Stimulated activated CD8-positive, alpha-beta memory T cell treated with anti-CD3 and anti-CD28 coated beads, Interleukin-7, amount 100 ng/mL, for 24 hours (primary cell): ENCODE measurements around the gene SMIM22.

Experiments used
- DNase-seq: peaks from one replicate; pipeline ENCODE4 v3.0.0-alpha.2; 2020; ENCODE audit warnings: low read depth

Gene SMIM22

GRCh38 chr16:4795181-4795827, at the start of gene SMIM22:
SMIM22 (plus strand) TSS chr16:4795369; CDS start chr16:4795735, 366 bp downstream.
- DNase-seq: no peak

- DNase-seq: no peak
Measured at GRCh38 chr16:4746215-4746614, 49.0 kb upstream of the SMIM22 start.

- DNase-seq: no peak
Measured at GRCh38 chr16:4746991-4747574, 48.1 kb upstream of the SMIM22 start.

- no peak for DNase-seq
Measured at GRCh38 chr16:4747906-4748681, 47.1 kb upstream of the SMIM22 start.

- DNase-seq: no peak
Measured at GRCh38 chr16:4748682-4749411, 46.3 kb upstream of the SMIM22 start.

- DNase-seq: no peak
Measured at GRCh38 chr16:4749700-4750257, 45.4 kb upstream of the SMIM22 start.

GRCh38 chr16:4750896-4751295, 44.3 kb upstream of the SMIM22 start:
- DNase-seq: no peak

- DNase-seq: no peak
Measured at GRCh38 chr16:4752351-4753100, 42.6 kb upstream of the SMIM22 start.

- no peak for DNase-seq
Measured at GRCh38 chr16:4753227-4753626, 41.9 kb upstream of the SMIM22 start.

- no peak for DNase-seq
Measured at GRCh38 chr16:4754865-4755264, 40.3 kb upstream of the SMIM22 start.

GRCh38 chr16:4755687-4756086, 39.5 kb upstream of the SMIM22 start:
- no peak for DNase-seq

GRCh38 chr16:4760221-4760910, 34.8 kb upstream of the SMIM22 start:
- no peak for DNase-seq

GRCh38 chr16:4762205-4762604, 33.0 kb upstream of the SMIM22 start:
- DNase-seq: no peak

GRCh38 chr16:4763791-4764190, 31.4 kb upstream of the SMIM22 start:
- DNase-seq: no peak

GRCh38 chr16:4765511-4766474, 29.4 kb upstream of the SMIM22 start:
- no peak for DNase-seq

GRCh38 chr16:4766875-4767628, 28.1 kb upstream of the SMIM22 start, which contains the start of gene ZNF500:
ZNF500 (minus strand) TSS chr16:4767162; CDS start chr16:4765978, 1,184 bp downstream.
- DNase-seq: peak; percentile 98

GRCh38 chr16:4767872-4768548, 27.2 kb upstream of the SMIM22 start:
- DNase-seq: no peak
